ENCODE measurements around the gene SRC.

The SRC gene

GRCh38 chr20:37323985-37324384 is 22.0 kb upstream of the SRC start:
- DNase-seq (ENCODE audit: insufficient read length, low spot score): no peak
- no peak for TF ChIP-seq PAX5 (IDR thresholded peaks at IDR 0.05; ENCODE audit: insufficient read depth, low read length, severe bottlenecking)
- TF ChIP-seq POU2F2 (IDR thresholded peaks at IDR 0.05; ENCODE audit: low read depth, low read length): no peak
- no peak for TF ChIP-seq TAF1 (IDR thresholded peaks at IDR 0.05; ENCODE audit: low read depth, low read length)
- no peak for TF ChIP-seq SPI1 (IDR thresholded peaks at IDR 0.05; ENCODE audit: low read depth, low read length)
- no peak for FAIRE-seq

GRCh38 chr20:37325206-37325605 is 20.7 kb upstream of the SRC start:
- TF ChIP-seq POLR2A (IDR thresholded peaks at IDR 0.05; ENCODE audit: low read depth, low read length) (no peak), TAF1 (IDR thresholded peaks at IDR 0.05; ENCODE audit: low read depth, low read length) (no peak), POU2F2 (IDR thresholded peaks at IDR 0.05; ENCODE audit: low read depth, low read length) (no peak), PAX5 (IDR thresholded peaks at IDR 0.05; ENCODE audit: insufficient read depth, low read length, severe bottlenecking) (no peak), SPI1 (IDR thresholded peaks at IDR 0.05; ENCODE audit: low read depth, low read length) (no peak), POLR2AphosphoS5 (IDR thresholded peaks at IDR 0.05; ENCODE audit: low read depth, low read length) (no peak)
- DNase-seq (ENCODE audit: insufficient read length, low spot score): no peak
- FAIRE-seq: no peak

GRCh38 chr20:37326666-37327065 is 19.3 kb upstream of the SRC start:
- FAIRE-seq (no peak), DNase-seq (ENCODE audit: insufficient read length, low spot score) (no peak)
- TF ChIP-seq POU2F2 (IDR thresholded peaks at IDR 0.05; ENCODE audit: low read depth, low read length): no peak
- TF ChIP-seq POLR2A (IDR thresholded peaks at IDR 0.05; ENCODE audit: low read depth, low read length): no peak
- TF ChIP-seq POLR2AphosphoS5 (IDR thresholded peaks at IDR 0.05; ENCODE audit: low read depth, low read length): no peak
- TF ChIP-seq SPI1 (IDR thresholded peaks at IDR 0.05; ENCODE audit: low read depth, low read length): no peak
- no peak for TF ChIP-seq TAF1 (IDR thresholded peaks at IDR 0.05; ENCODE audit: low read depth, low read length)
- no peak for TF ChIP-seq PAX5 (IDR thresholded peaks at IDR 0.05; ENCODE audit: insufficient read depth, low read length, severe bottlenecking)

GRCh38 chr20:37327748-37328147 is 18.2 kb upstream of the SRC start:
- FAIRE-seq (no peak), DNase-seq (ENCODE audit: insufficient read length, low spot score) (no peak)
- no peak for TF ChIP-seq TAF1 (IDR thresholded peaks at IDR 0.05; ENCODE audit: low read depth, low read length)
- TF ChIP-seq POLR2AphosphoS5 (IDR thresholded peaks at IDR 0.05; ENCODE audit: low read depth, low read length): no peak
- no peak for TF ChIP-seq SPI1 (IDR thresholded peaks at IDR 0.05; ENCODE audit: low read depth, low read length)
- TF ChIP-seq PAX5 (IDR thresholded peaks at IDR 0.05; ENCODE audit: insufficient read depth, low read length, severe bottlenecking): no peak
- no peak for TF ChIP-seq POLR2A (IDR thresholded peaks at IDR 0.05; ENCODE audit: low read depth, low read length)
- no peak for TF ChIP-seq POU2F2 (IDR thresholded peaks at IDR 0.05; ENCODE audit: low read depth, low read length)

GRCh38 chr20:37328149-37328945 is 17.6 kb upstream of the SRC start:
- FAIRE-seq: no peak
- TF ChIP-seq POU2F2 (IDR thresholded peaks at IDR 0.05; ENCODE audit: low read depth, low read length): no peak
- TF ChIP-seq SPI1 (IDR thresholded peaks at IDR 0.05; ENCODE audit: low read depth, low read length): no peak
- TF ChIP-seq POLR2AphosphoS5 (IDR thresholded peaks at IDR 0.05; ENCODE audit: low read depth, low read length): no peak
- TF ChIP-seq POLR2A (IDR thresholded peaks at IDR 0.05; ENCODE audit: low read depth, low read length): no peak
- TF ChIP-seq PAX5 (IDR thresholded peaks at IDR 0.05; ENCODE audit: insufficient read depth, low read length, severe bottlenecking): no peak
- no peak for DNase-seq (ENCODE audit: insufficient read length, low spot score)

- DNase-seq (ENCODE audit: insufficient read length, low spot score): no peak
- TF ChIP-seq TAF1 (IDR thresholded peaks at IDR 0.05; ENCODE audit: low read depth, low read length) (no peak), PAX5 (IDR thresholded peaks at IDR 0.05; ENCODE audit: insufficient read depth, low read length, severe bottlenecking) (no peak), SPI1 (IDR thresholded peaks at IDR 0.05; ENCODE audit: low read depth, low read length) (no peak), POU2F2 (IDR thresholded peaks at IDR 0.05; ENCODE audit: low read depth, low read length) (no peak), POLR2A (IDR thresholded peaks at IDR 0.05; ENCODE audit: low read depth, low read length) (no peak), POLR2AphosphoS5 (IDR thresholded peaks at IDR 0.05; ENCODE audit: low read depth, low read length) (no peak)
- FAIRE-seq: no peak
Observed at GRCh38 chr20:37329481-37330165, 16.3 kb upstream of the SRC start.

- FAIRE-seq (no peak), DNase-seq (ENCODE audit: insufficient read length, low spot score) (no peak)
- TF ChIP-seq TAF1 (IDR thresholded peaks at IDR 0.05; ENCODE audit: low read depth, low read length) (no peak), SPI1 (IDR thresholded peaks at IDR 0.05; ENCODE audit: low read depth, low read length) (no peak), POLR2AphosphoS5 (IDR thresholded peaks at IDR 0.05; ENCODE audit: low read depth, low read length) (no peak), PAX5 (IDR thresholded peaks at IDR 0.05; ENCODE audit: insufficient read depth, low read length, severe bottlenecking) (no peak), POU2F2 (IDR thresholded peaks at IDR 0.05; ENCODE audit: low read depth, low read length) (no peak), POLR2A (IDR thresholded peaks at IDR 0.05; ENCODE audit: low read depth, low read length) (no peak)
Observed at GRCh38 chr20:37330316-37330715, 15.6 kb upstream of the SRC start.

- no peak for TF ChIP-seq TAF1 (IDR thresholded peaks at IDR 0.05; ENCODE audit: low read depth, low read length)
- TF ChIP-seq POU2F2 (IDR thresholded peaks at IDR 0.05; ENCODE audit: low read depth, low read length): no peak
- no peak for TF ChIP-seq POLR2AphosphoS5 (IDR thresholded peaks at IDR 0.05; ENCODE audit: low read depth, low read length)
- TF ChIP-seq PAX5 (IDR thresholded peaks at IDR 0.05; ENCODE audit: insufficient read depth, low read length, severe bottlenecking): no peak
- FAIRE-seq: no peak
- DNase-seq (ENCODE audit: insufficient read length, low spot score): no peak
Observed at GRCh38 chr20:37331060-37331857, 14.7 kb upstream of the SRC start.
